ENCODE measurements around the gene STAM. TPM values are rescaled to one million over a fixed set of nuclear protein-coding genes. Genes with fewer than 3 reads are reported as not detected.

Gene STAM
- total and polyA plus RNA-seq, 9 of the 15 experiments (the other 6 are each of a cell fraction or from before 2014, with no cell fraction given), result 13.8 to 33.5 (median 26.4) TPM

DNA sequence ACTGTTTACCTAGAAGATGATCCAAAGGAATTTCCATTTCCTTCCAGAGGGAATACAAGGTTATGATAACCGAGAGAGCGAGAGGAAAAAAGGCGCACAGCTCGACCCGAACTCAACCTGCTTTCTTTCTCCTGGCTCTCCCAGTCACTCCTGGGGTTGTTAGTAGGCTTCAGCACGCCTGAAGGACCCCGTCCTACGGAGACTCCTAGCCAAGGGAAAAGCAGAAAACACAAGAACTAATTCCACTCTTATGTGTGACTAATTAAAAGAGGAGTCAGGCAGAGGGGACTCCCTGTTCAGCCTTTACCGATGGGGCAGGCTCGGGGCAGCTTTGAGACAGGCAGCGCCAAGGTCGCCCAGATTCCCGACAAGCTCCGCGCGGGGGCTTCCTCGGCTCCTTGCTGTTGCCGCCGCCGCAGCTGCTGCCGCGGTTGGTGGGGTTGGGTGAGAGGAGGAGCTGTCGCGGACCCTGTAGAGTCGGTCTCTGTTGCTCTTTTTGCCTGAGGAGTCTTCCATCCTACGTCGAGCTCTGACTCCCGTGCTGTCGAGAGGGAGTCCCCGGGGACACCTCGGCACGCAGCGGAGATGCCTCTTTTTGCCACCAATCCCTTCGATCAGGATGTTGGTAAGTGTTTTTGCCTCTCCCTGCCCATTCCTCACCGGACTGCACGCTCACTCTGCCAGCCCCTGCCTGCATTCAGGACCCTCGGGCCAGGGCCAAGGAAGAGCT lies at the start of gene STAM (continued):
- peak; percentile 33; the same call in 1 of the 2 replicates for TF ChIP-seq JUND (IDR thresholded peaks at IDR 0.05; ENCODE audit: borderline replicate concordance, low read depth, low read length)
- peak; percentile 28; the same call in 1 of the 3 replicates for TF ChIP-seq JUND (tag; IDR thresholded peaks at IDR 0.05; ENCODE audit: borderline replicate concordance, low read depth, low read length)
- TF ChIP-seq ZNF165 (CRISPR knock-in tag; IDR thresholded peaks at IDR 0.05; ENCODE audit: borderline replicate concordance), result 0 out of 2 replicates have a peak, but pooled peaks have one; percentile 25
- no peak for TF ChIP-seq NFATC3 (IDR thresholded peaks at IDR 0.05)
- TF ChIP-seq, protein P1, sequence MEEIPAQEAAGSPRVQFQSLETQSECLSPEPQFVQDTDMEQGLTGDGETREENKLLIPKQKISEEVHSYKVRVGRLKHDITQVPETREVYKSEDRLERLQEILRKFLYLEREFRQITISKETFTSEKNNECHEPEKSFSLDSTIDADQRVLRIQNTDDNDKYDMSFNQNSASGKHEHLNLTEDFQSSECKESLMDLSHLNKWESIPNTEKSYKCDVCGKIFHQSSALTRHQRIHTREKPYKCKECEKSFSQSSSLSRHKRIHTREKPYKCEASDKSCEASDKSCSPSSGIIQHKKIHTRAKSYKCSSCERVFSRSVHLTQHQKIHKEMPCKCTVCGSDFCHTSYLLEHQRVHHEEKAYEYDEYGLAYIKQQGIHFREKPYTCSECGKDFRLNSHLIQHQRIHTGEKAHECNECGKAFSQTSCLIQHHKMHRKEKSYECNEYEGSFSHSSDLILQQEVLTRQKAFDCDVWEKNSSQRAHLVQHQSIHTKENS (CRISPR knock-in tag; IDR thresholded peaks at IDR 0.05), result no peak
- TF ChIP-seq DNMT1 (IDR thresholded peaks at IDR 0.05), result no peak
- no peak for TF ChIP-seq NR2F6 (CRISPR knock-in tag; IDR thresholded peaks at IDR 0.05)
- TF ChIP-seq GATAD2B (IDR thresholded peaks at IDR 0.05; ENCODE audit: borderline replicate concordance), result no peak
- TF ChIP-seq, protein P2, sequence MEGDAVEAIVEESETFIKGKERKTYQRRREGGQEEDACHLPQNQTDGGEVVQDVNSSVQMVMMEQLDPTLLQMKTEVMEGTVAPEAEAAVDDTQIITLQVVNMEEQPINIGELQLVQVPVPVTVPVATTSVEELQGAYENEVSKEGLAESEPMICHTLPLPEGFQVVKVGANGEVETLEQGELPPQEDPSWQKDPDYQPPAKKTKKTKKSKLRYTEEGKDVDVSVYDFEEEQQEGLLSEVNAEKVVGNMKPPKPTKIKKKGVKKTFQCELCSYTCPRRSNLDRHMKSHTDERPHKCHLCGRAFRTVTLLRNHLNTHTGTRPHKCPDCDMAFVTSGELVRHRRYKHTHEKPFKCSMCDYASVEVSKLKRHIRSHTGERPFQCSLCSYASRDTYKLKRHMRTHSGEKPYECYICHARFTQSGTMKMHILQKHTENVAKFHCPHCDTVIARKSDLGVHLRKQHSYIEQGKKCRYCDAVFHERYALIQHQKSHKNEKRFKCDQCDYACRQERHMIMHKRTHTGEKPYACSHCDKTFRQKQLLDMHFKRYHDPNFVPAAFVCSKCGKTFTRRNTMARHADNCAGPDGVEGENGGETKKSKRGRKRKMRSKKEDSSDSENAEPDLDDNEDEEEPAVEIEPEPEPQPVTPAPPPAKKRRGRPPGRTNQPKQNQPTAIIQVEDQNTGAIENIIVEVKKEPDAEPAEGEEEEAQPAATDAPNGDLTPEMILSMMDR (IDR thresholded peaks at IDR 0.05 in 2 of 3, conservative IDR thresholded peaks at IDR 0.05 in 1 of 3; ENCODE audit: insufficient read depth in 2 of 3, low read depth in 1 of 3, low read length in 3 of 3), result no peak
- TF ChIP-seq, protein P3, sequence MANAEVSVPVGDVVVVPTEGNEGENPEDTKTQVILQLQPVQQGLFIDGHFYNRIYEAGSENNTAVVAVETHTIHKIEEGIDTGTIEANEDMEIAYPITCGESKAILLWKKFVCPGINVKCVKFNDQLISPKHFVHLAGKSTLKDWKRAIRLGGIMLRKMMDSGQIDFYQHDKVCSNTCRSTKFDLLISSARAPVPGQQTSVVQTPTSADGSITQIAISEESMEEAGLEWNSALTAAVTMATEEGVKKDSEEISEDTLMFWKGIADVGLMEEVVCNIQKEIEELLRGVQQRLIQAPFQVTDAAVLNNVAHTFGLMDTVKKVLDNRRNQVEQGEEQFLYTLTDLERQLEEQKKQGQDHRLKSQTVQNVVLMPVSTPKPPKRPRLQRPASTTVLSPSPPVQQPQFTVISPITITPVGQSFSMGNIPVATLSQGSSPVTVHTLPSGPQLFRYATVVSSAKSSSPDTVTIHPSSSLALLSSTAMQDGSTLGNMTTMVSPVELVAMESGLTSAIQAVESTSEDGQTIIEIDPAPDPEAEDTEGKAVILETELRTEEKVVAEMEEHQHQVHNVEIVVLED (CRISPR knock-in tag; IDR thresholded peaks at IDR 0.05), result no peak; the same call in 1 of the 2 replicates
- TF ChIP-seq BRF1 (IDR thresholded peaks at IDR 0.05; ENCODE audit: borderline replicate concordance, extremely low read depth, insufficient read length), result no peak
- TF ChIP-seq, protein P4, sequence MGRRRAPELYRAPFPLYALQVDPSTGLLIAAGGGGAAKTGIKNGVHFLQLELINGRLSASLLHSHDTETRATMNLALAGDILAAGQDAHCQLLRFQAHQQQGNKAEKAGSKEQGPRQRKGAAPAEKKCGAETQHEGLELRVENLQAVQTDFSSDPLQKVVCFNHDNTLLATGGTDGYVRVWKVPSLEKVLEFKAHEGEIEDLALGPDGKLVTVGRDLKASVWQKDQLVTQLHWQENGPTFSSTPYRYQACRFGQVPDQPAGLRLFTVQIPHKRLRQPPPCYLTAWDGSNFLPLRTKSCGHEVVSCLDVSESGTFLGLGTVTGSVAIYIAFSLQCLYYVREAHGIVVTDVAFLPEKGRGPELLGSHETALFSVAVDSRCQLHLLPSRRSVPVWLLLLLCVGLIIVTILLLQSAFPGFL (CRISPR knock-in tag; IDR thresholded peaks at IDR 0.05), result peak; percentile 19; the same call in 1 of the 2 replicates
- peak; percentile 49 for TF ChIP-seq SMAD1 (IDR thresholded peaks at IDR 0.05; ENCODE audit: low read depth, low read length, partially characterized antibody)
- no peak for TF ChIP-seq CBFA2T3 (IDR thresholded peaks at IDR 0.05)
- TF ChIP-seq MCM2 (IDR thresholded peaks at IDR 0.05; ENCODE audit: low read depth), result no peak
- no peak for TF ChIP-seq SMAD2 (IDR thresholded peaks at IDR 0.05; ENCODE audit: low read depth, low read length)
- TF ChIP-seq, protein P5, sequence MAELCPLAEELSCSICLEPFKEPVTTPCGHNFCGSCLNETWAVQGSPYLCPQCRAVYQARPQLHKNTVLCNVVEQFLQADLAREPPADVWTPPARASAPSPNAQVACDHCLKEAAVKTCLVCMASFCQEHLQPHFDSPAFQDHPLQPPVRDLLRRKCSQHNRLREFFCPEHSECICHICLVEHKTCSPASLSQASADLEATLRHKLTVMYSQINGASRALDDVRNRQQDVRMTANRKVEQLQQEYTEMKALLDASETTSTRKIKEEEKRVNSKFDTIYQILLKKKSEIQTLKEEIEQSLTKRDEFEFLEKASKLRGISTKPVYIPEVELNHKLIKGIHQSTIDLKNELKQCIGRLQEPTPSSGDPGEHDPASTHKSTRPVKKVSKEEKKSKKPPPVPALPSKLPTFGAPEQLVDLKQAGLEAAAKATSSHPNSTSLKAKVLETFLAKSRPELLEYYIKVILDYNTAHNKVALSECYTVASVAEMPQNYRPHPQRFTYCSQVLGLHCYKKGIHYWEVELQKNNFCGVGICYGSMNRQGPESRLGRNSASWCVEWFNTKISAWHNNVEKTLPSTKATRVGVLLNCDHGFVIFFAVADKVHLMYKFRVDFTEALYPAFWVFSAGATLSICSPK (IDR thresholded peaks at IDR 0.05; ENCODE audit: borderline replicate concordance), result no peak
- no peak; a peak in 1 of 4 replicates for TF ChIP-seq RAD21 (CRISPR knock-in tag; conservative IDR thresholded peaks at IDR 0.05 in 1 of 2, IDR thresholded peaks at IDR 0.05 in 1 of 2)
